ENCODE measurements around the gene PRKCE.

PRKCE gene

GRCh38 chr2:45867800-45868199 is 216.3 kb downstream of the PRKCE start:
- H3K4me3 ChIP-seq (ENCODE audit: low read length) = no peak overlapping the region
- H3K27me3 ChIP-seq (ENCODE audit: control insufficient read depth, insufficient read depth, low read length) = no peaks in the 10 kb centered on the region
- no peaks in the 10 kb centered on the region for H3K4me1 ChIP-seq (ENCODE audit: control insufficient read depth, insufficient read depth, low read length)
- H3K9ac ChIP-seq (ENCODE audit: low read length) = no peak overlapping the region
- no peaks in the 10 kb centered on the region for H3K36me3 ChIP-seq (ENCODE audit: control insufficient read depth, insufficient read depth, low read length)
- H3K9me3 ChIP-seq (ENCODE audit: control insufficient read depth, low read length) = no peaks in the 10 kb centered on the region

GRCh38 chr2:45869165-45869501 is 217.7 kb downstream of the PRKCE start:
- Histone ChIP-seq H3K4me1 (ENCODE audit: control insufficient read depth, insufficient read depth, low read length) (no peaks in the 10 kb centered on the region), H3K4me3 (ENCODE audit: low read length) (no peak overlapping the region), H3K9ac (ENCODE audit: low read length) (no peak overlapping the region), H3K36me3 (ENCODE audit: control insufficient read depth, insufficient read depth, low read length) (no peaks in the 10 kb centered on the region), H3K27me3 (ENCODE audit: control insufficient read depth, insufficient read depth, low read length) (no peaks in the 10 kb centered on the region), H3K9me3 (ENCODE audit: control insufficient read depth, low read length) (no peaks in the 10 kb centered on the region)

- Histone ChIP-seq H3K4me3 (ENCODE audit: low read length) (no peak overlapping the region), H3K36me3 (ENCODE audit: control insufficient read depth, insufficient read depth, low read length) (no peaks in the 10 kb centered on the region), H3K27me3 (ENCODE audit: control insufficient read depth, insufficient read depth, low read length) (no peaks in the 10 kb centered on the region), H3K9ac (ENCODE audit: low read length) (no peak overlapping the region), H3K4me1 (ENCODE audit: control insufficient read depth, insufficient read depth, low read length) (no peaks in the 10 kb centered on the region), H3K9me3 (ENCODE audit: control insufficient read depth, low read length) (no peaks in the 10 kb centered on the region)
Observed at GRCh38 chr2:45871025-45871424, 219.6 kb downstream of the PRKCE start.

GRCh38 chr2:45871541-45871940 is 220.1 kb downstream of the PRKCE start:
- Histone ChIP-seq H3K9me3 (ENCODE audit: control insufficient read depth, low read length) (no peaks in the 10 kb centered on the region), H3K27me3 (ENCODE audit: control insufficient read depth, insufficient read depth, low read length) (no peaks in the 10 kb centered on the region), H3K36me3 (ENCODE audit: control insufficient read depth, insufficient read depth, low read length) (no peaks in the 10 kb centered on the region), H3K4me1 (ENCODE audit: control insufficient read depth, insufficient read depth, low read length) (no peaks in the 10 kb centered on the region), H3K4me3 (ENCODE audit: low read length) (no peak overlapping the region), H3K9ac (ENCODE audit: low read length) (no peak overlapping the region)

- Histone ChIP-seq H3K9me3 (ENCODE audit: control insufficient read depth, low read length) (no peaks in the 10 kb centered on the region), H3K9ac (ENCODE audit: low read length) (no peak overlapping the region), H3K36me3 (ENCODE audit: control insufficient read depth, insufficient read depth, low read length) (no peaks in the 10 kb centered on the region), H3K4me3 (ENCODE audit: low read length) (no peak overlapping the region), H3K4me1 (ENCODE audit: control insufficient read depth, insufficient read depth, low read length) (no peaks in the 10 kb centered on the region), H3K27me3 (ENCODE audit: control insufficient read depth, insufficient read depth, low read length) (no peaks in the 10 kb centered on the region)
Observed at GRCh38 chr2:45872211-45872610, 220.7 kb downstream of the PRKCE start.

- no peaks in the 10 kb centered on the region for H3K27me3 ChIP-seq (ENCODE audit: control insufficient read depth, insufficient read depth, low read length)
- H3K4me1 ChIP-seq (ENCODE audit: control insufficient read depth, insufficient read depth, low read length) = no peaks in the 10 kb centered on the region
- H3K36me3 ChIP-seq (ENCODE audit: control insufficient read depth, insufficient read depth, low read length) = no peaks in the 10 kb centered on the region
- H3K9ac ChIP-seq (ENCODE audit: low read length) = no peak overlapping the region
- no peak overlapping the region for H3K4me3 ChIP-seq (ENCODE audit: low read length)
- H3K9me3 ChIP-seq (ENCODE audit: control insufficient read depth, low read length) = no peaks in the 10 kb centered on the region
Observed at GRCh38 chr2:45874344-45874743, 222.9 kb downstream of the PRKCE start.

- Histone ChIP-seq H3K9ac (ENCODE audit: low read length) (no peak overlapping the region), H3K36me3 (ENCODE audit: control insufficient read depth, insufficient read depth, low read length) (no peaks in the 10 kb centered on the region), H3K27me3 (ENCODE audit: control insufficient read depth, insufficient read depth, low read length) (no peaks in the 10 kb centered on the region), H3K4me1 (ENCODE audit: control insufficient read depth, insufficient read depth, low read length) (no peaks in the 10 kb centered on the region), H3K4me3 (ENCODE audit: low read length) (no peak overlapping the region), H3K9me3 (ENCODE audit: control insufficient read depth, low read length) (no peaks in the 10 kb centered on the region)
Observed at GRCh38 chr2:45876611-45877010, 225.1 kb downstream of the PRKCE start.

GRCh38 chr2:45879406-45879805 is 227.9 kb downstream of the PRKCE start:
- H3K9ac ChIP-seq (ENCODE audit: low read length) = no peak overlapping the region
- peaks cover 8% of the 10 kb centered on the region for H3K4me1 ChIP-seq (ENCODE audit: control insufficient read depth, insufficient read depth, low read length)
- no peak overlapping the region for H3K4me3 ChIP-seq (ENCODE audit: low read length)
- H3K9me3 ChIP-seq (ENCODE audit: control insufficient read depth, low read length) = no peaks in the 10 kb centered on the region
- no peaks in the 10 kb centered on the region for H3K27me3 ChIP-seq (ENCODE audit: control insufficient read depth, insufficient read depth, low read length)
- H3K36me3 ChIP-seq (ENCODE audit: control insufficient read depth, insufficient read depth, low read length) = no peaks in the 10 kb centered on the region

- H3K4me3 ChIP-seq (ENCODE audit: low read length) = no peak overlapping the region
- H3K9me3 ChIP-seq (ENCODE audit: control insufficient read depth, low read length) = no peaks in the 10 kb centered on the region
- no peaks in the 10 kb centered on the region for H3K36me3 ChIP-seq (ENCODE audit: control insufficient read depth, insufficient read depth, low read length)
- no peak overlapping the region for H3K9ac ChIP-seq (ENCODE audit: low read length)
- no peaks in the 10 kb centered on the region for H3K27me3 ChIP-seq (ENCODE audit: control insufficient read depth, insufficient read depth, low read length)
- peaks cover 10% of the 10 kb centered on the region for H3K4me1 ChIP-seq (ENCODE audit: control insufficient read depth, insufficient read depth, low read length)
Observed at GRCh38 chr2:45879936-45880335, 228.5 kb downstream of the PRKCE start.

- Histone ChIP-seq H3K9me3 (ENCODE audit: control insufficient read depth, low read length) (no peaks in the 10 kb centered on the region), H3K36me3 (ENCODE audit: control insufficient read depth, insufficient read depth, low read length) (no peaks in the 10 kb centered on the region), H3K4me1 (ENCODE audit: control insufficient read depth, insufficient read depth, low read length) (peaks cover 13% of the 10 kb centered on the region), H3K27me3 (ENCODE audit: control insufficient read depth, insufficient read depth, low read length) (no peaks in the 10 kb centered on the region), H3K9ac (ENCODE audit: low read length) (no peak overlapping the region), H3K4me3 (ENCODE audit: low read length) (no peak overlapping the region)
Observed at GRCh38 chr2:45881970-45882581, 230.6 kb downstream of the PRKCE start.

- no peak overlapping the region for H3K4me3 ChIP-seq (ENCODE audit: low read length)
- no peaks in the 10 kb centered on the region for H3K9me3 ChIP-seq (ENCODE audit: control insufficient read depth, low read length)
- no peak overlapping the region for H3K9ac ChIP-seq (ENCODE audit: low read length)
- H3K27me3 ChIP-seq (ENCODE audit: control insufficient read depth, insufficient read depth, low read length) = no peaks in the 10 kb centered on the region
- no peaks in the 10 kb centered on the region for H3K36me3 ChIP-seq (ENCODE audit: control insufficient read depth, insufficient read depth, low read length)
- peaks cover 18% of the 10 kb centered on the region for H3K4me1 ChIP-seq (ENCODE audit: control insufficient read depth, insufficient read depth, low read length)
Observed at GRCh38 chr2:45882707-45883602, 231.5 kb downstream of the PRKCE start.

- no peaks in the 10 kb centered on the region for H3K36me3 ChIP-seq (ENCODE audit: control insufficient read depth, insufficient read depth, low read length)
- H3K27me3 ChIP-seq (ENCODE audit: control insufficient read depth, insufficient read depth, low read length) = no peaks in the 10 kb centered on the region
- no peak overlapping the region for H3K4me3 ChIP-seq (ENCODE audit: low read length)
- H3K4me1 ChIP-seq (ENCODE audit: control insufficient read depth, insufficient read depth, low read length) = peaks cover 21% of the 10 kb centered on the region
- no peaks in the 10 kb centered on the region for H3K9me3 ChIP-seq (ENCODE audit: control insufficient read depth, low read length)
- H3K9ac ChIP-seq (ENCODE audit: low read length) = no peak overlapping the region
Observed at GRCh38 chr2:45883603-45884000, 232.1 kb downstream of the PRKCE start.
